RWPE2 (cell line): ENCODE measurements around the gene CGB7.
A peak's percentile ranks its signal among the peaks of the same experiment; 100 is the strongest.

Experiments
- ATAC-seq: fragments of 200-7000 bp; cut with Tn5 transposase; 3 replicates; pipeline ENCODE4 v1.9.1; 2021; ENCODE audit warnings: low read depth
- DNase-seq: peaks from one replicate; pipeline ENCODE4 v3.0.0-alpha.2; 2020; ENCODE audit warnings: low spot score
- H3K27ac ChIP-seq: fragments of 450-650 bp; 2 replicates; pipeline ENCODE4 v1.5.1; 2017; ENCODE audit warnings: mild to moderate bottlenecking; ENCODE audit not compliant: poor library complexity, severe bottlenecking
- H3K27me3 ChIP-seq: fragments of 250-450 bp; sonication (Bioruptor Pico); 2 replicates; pipeline ENCODE4 v1.5.1; 2021; ENCODE audit warnings: mild to moderate bottlenecking, moderate library complexity; ENCODE audit not compliant: insufficient read depth, poor library complexity, severe bottlenecking
- H3K36me3 ChIP-seq: fragments of 250-450 bp; sonication (Bioruptor Pico); 2 replicates; pipeline ENCODE4 v1.5.1; 2020; ENCODE audit warnings: low read depth, mild to moderate bottlenecking, moderate library complexity
- H3K4me1 ChIP-seq: fragments of 250-450 bp; sonication (Bioruptor Pico); 2 replicates; pipeline ENCODE4 v1.5.1; 2021; ENCODE audit warnings: mild to moderate bottlenecking, moderate library complexity; ENCODE audit not compliant: insufficient read depth, poor library complexity, severe bottlenecking
- H3K4me3 ChIP-seq: fragments of 250-450 bp; sonication (Bioruptor Pico); 2 replicates; pipeline ENCODE4 v1.5.1; 2021; ENCODE audit warnings: mild to moderate bottlenecking, moderate library complexity; ENCODE audit not compliant: severe bottlenecking
- H3K9me3 ChIP-seq: fragments of 250-450 bp; sonication (Bioruptor Pico); 2 replicates; pipeline ENCODE4 v1.5.1; 2021; ENCODE audit warnings: mild to moderate bottlenecking, moderate library complexity; ENCODE audit not compliant: severe bottlenecking
- TF ChIP-seq, protein P1 (sequence below): fragments of 450-650 bp; IDR thresholded peaks from one replicate; pipeline ENCODE4 v1.5.1; 2017; ENCODE audit warnings: mild to moderate bottlenecking, moderate library complexity; ENCODE audit not compliant: poor library complexity, severe bottlenecking

The CGB7 gene

GRCh38 chr19:49017666-49018351 lies 39.7 kb downstream of the CGB7 start:
- H3K27ac ChIP-seq, result peak overlapping the region; percentile 64
- peak; percentile 66 for DNase-seq
- H3K36me3 ChIP-seq, result peaks cover 8% of the 10 kb centered on the region
- TF ChIP-seq, protein P1, sequence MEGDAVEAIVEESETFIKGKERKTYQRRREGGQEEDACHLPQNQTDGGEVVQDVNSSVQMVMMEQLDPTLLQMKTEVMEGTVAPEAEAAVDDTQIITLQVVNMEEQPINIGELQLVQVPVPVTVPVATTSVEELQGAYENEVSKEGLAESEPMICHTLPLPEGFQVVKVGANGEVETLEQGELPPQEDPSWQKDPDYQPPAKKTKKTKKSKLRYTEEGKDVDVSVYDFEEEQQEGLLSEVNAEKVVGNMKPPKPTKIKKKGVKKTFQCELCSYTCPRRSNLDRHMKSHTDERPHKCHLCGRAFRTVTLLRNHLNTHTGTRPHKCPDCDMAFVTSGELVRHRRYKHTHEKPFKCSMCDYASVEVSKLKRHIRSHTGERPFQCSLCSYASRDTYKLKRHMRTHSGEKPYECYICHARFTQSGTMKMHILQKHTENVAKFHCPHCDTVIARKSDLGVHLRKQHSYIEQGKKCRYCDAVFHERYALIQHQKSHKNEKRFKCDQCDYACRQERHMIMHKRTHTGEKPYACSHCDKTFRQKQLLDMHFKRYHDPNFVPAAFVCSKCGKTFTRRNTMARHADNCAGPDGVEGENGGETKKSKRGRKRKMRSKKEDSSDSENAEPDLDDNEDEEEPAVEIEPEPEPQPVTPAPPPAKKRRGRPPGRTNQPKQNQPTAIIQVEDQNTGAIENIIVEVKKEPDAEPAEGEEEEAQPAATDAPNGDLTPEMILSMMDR, result peak; percentile 52
- no peaks in the 10 kb centered on the region for H3K27me3 ChIP-seq
- ATAC-seq, result peak; percentile 65
- no peaks in the 10 kb centered on the region for H3K4me1 ChIP-seq
- no peaks in the 10 kb centered on the region for H3K9me3 ChIP-seq
- H3K4me3 ChIP-seq, result peak overlapping the region; percentile 41

GRCh38 chr19:49017041-49017665 lies 40.4 kb downstream of the CGB7 start, which contains the start of gene LHB:
Gene LHB, minus strand, starts transcription at chr19:49017091. Its CDS starts 10 bp downstream, at chr19:49017081.
- ATAC-seq, result no peak
- H3K4me3 ChIP-seq, result peak within 1 kb of the TSS; percentile 41
- no peaks in the 10 kb centered on the region for H3K27me3 ChIP-seq
- TF ChIP-seq, protein P1, result no peak
- H3K4me1 ChIP-seq, result no peaks in the 10 kb centered on the region
- H3K36me3 ChIP-seq, result peaks cover 15% of the 10 kb centered on the region
- DNase-seq, result no peak
- no peaks in the 10 kb centered on the region for H3K9me3 ChIP-seq
- peak within 1 kb of the TSS; percentile 64 for H3K27ac ChIP-seq

- Histone ChIP-seq H3K27me3 (no peaks in the 10 kb centered on the region), H3K36me3 (peaks cover 24% of the 10 kb centered on the region), H3K27ac (no peak overlapping the region), H3K9me3 (no peaks in the 10 kb centered on the region), H3K4me3 (no peak overlapping the region), H3K4me1 (no peaks in the 10 kb centered on the region)
- DNase-seq (peak; percentile 68), ATAC-seq (no peak)
- TF ChIP-seq, protein P1, result no peak
These were observed 41.3 kb downstream of the CGB7 start for GRCh38 chr19:49016067-49016839.

- no peaks in the 10 kb centered on the region for H3K9me3 ChIP-seq
- TF ChIP-seq, protein P1, result no peak
These were observed 42.7 kb downstream of the CGB7 start for GRCh38 chr19:49014870-49015255.

More at GRCh38 chr19:49014870-49015255, 42.7 kb downstream of the CGB7 start:
- no peak overlapping the region for H3K27ac ChIP-seq
- H3K36me3 ChIP-seq, result peaks cover 33% of the 10 kb centered on the region
- ATAC-seq (no peak), DNase-seq (peak; percentile 61)
- no peak overlapping the region for H3K4me3 ChIP-seq
- no peaks in the 10 kb centered on the region for H3K27me3 ChIP-seq
- no peaks in the 10 kb centered on the region for H3K4me1 ChIP-seq
